Activated naive CD4-positive, alpha-beta T cell treated with anti-CD3 and anti-CD28 coated beads, Interleukin-2, amount 50 U/mL, for 16 hours (primary cell): ENCODE results near the gene NEUROD4.
A peak's percentile ranks its signal among the peaks of the same experiment; 100 is the strongest.

Experiments
- DNase-seq: peaks from one replicate; pipeline ENCODE4 v3.0.0-alpha.2; 2020

Gene NEUROD4

DNA sequence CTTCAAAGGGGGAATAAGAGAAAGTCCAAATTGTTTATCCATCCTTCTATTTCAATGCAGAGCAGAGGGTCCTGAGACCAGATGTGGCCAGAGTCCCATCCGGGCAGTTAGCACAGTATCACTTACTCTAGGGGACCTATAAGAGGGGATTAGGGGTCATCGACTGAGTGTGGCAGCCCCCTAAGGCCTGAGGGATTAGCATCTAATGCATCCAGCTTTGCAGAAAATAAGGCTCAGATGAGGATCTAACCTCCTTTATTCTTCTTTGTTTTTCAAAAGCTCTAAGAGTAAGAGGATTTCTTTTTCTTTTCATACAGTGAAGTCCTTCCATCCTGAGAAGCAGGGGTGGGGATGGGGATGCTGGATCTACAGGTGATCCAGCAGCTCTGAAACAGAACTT lies 43.5 kb downstream of the NEUROD4 start:
- no peak for DNase-seq

DNA sequence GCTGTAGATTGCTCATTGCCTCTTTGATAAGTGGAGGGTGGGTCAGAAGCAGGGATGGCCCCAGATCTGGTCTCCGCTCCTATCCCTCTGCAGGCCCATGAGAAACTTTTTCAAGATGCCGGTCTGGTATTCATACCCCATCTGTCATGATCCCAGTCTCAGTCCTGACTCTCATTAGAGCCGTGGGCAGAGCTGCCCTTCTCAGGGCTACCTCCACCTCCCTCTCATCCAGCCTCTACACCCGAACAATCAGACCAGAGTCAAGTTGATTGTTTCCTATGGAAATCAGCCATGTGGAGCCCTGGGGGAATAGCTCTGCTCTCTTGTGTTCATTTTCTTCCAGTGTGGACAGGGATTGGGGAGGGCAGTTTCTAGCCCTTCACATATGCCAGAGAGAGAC lies 45.8 kb downstream of the NEUROD4 start:
- DNase-seq, result no peak

DNA sequence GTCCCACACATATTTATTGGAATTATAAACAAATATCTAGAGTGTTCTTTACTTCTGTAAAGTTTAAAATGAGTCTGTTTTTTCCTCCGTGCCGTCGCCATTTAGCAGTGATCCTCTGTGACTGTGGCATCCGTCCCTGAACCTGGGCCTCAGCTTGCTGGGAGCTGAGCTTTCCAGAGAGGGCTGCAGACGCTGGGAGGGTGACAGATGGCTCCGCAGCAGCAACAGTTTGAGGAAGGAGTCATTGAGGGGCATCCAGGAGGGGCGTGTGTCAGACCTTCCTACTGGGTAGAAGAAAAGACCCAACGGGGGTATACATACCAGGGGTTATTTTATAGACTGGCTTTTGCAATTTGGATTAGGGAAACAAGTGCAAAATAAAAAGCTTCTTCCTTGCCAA lies 47.9 kb downstream of the NEUROD4 start:
- no peak for DNase-seq

DNA sequence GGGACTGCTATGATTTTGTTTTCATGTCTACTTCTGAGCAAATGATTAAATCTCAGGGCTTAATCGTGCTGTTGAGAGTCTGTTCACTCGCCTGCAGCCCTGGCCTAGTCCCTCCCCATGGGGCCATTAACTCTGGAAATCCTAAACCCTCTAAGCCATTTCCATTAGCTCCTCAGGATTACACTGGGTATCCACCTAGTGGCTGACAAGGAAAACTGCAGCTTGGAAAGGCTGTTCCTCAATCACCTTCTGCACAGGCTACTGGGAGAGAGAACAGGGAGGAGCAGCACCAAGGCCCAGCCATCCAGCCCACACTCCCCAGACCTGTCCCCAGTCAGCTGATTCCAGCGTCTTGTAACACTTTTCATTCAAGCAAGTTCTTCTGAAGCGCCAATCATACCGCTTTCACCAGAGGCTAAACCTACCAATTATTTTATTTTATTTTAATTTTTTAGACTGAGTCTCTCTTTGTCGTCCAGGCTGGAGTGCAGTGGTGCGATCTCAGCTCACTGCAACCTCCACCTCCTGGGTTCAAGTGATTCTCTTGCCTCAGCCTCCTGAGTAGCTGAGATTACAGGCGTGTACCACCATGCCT lies 48.7 kb downstream of the NEUROD4 start:
- no peak for DNase-seq

DNA sequence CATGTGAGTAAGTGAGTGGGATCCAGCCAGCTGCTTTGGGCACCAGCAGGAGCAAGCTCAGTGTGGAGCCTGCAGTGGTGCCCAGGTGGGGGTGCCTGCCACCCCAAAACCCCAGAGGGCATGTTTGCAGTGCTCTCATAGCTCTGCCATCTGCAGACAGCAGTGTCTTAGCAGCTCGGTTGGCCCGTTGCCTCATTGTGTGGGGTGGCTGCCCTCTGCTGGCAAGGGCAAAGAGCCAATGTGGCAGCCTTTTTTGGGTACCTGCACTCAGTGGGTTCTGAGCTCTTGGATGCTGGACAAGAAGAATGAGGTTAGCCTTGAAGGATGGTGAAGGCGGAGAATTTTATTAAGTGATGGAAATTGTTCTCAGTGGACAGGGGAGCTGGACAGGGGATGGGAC lies 52.3 kb downstream of the NEUROD4 start:
- DNase-seq, result peak; percentile 83

DNA sequence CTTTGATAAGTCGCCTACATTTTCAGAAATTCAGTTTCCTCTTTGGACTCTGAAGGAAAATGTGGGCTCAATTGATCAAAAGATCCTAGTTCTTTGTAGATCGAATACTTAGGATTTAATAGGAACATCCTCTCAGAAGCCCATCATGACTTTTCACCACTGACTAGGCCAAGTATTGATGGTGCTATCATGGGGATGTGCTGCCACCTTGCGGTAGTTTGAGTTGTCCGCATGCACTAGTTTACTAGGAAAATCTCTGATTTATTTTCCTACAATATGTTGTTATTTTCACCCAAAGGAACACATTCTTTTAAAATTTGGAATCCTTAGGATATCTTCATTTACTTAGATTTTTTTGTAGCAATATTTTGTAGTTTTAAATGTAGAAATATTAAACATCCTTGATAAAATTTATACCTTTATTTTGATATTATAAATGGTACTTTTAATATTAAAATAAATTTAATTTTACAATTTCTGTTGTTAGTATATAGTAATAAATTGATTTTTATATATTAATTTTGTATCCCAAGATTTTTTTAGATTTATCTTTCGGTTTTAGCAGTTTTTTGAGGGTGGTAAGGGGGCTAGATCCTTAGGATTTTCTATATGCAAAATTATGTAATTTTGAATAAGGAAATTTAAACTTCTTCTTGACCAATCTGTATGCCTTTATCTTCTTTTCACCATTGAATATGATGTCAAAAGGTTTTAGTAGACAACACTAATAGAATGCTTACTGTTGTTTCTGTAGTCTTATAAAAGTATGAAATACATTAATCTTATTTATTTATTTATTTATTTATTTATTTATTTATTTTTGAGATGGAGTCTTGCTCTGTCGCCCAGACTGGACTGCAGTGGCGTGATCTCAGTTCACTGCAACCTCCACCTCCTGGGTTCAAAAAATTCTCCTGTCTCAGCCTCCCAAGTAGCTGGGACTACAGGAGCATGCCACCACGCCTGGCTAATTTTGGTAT lies 53.6 kb downstream of the NEUROD4 start:
- DNase-seq, result peak; percentile 79

DNA sequence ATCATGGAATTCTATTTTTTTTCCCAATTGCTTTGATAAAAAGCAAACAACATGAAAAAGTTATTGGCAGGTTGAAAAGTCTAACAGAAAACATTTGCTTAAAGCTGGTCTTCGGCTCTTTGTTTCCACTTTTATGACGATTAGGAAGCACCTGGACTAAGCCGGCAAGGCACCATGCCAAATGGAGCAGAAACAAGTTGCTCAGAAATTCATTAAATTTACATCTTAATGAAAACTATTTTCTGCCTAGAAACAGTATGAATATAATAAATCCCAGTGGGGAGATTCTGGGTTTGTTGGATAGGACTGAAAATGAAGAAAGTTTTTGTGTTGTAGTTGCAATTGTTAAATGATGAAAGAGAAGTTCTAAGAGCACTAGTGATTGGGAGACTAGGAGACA lies 55.0 kb downstream of the NEUROD4 start:
- DNase-seq, result no peak
